ENCODE data around the gene MOSMO. TPM values are rescaled to one million over a fixed set of nuclear protein-coding genes. Genes with fewer than 3 reads are reported as not detected.

Gene MOSMO
- 1 to 10 TPM; 8.1 to 9.6 TPM for total RNA-seq

GRCh38 chr16:22007509-22008214 lies at the start of gene MOSMO:
TSS of gene MOSMO (plus strand) at chr16:22008111. CDS start at chr16:22008302, 191 bp downstream.
- POLR2A ChIA-PET, result interaction anchor here (0.5 to 1.9 kb wide), 5 partner anchors 9 to 184 kb away, joined by 3 to 6 read pairs (median 5); partner anchors contain the start of gene UQCRC2
- H3K4me1 Mint-ChIP-seq (ENCODE audit: low read depth), result peaks cover 41% of the 10 kb centered on the region

GRCh38 chr16:21959050-21959449 lies 48.9 kb upstream of the MOSMO start:
- ChIA-PET CTCF (interaction anchor here (1.7 to 2.2 kb wide), 2 partner anchors 119 to 140 kb away, joined by 8 to 9 read pairs; no protein-coding TSS in a partner anchor), POLR2A (no interaction called here)
- intact Hi-C loops (cut with micrococcal nuclease), result no loop called here
- H3K9me3 Mint-ChIP-seq, result no peaks in the 10 kb centered on the region
- H3K27ac Mint-ChIP-seq, result peak overlapping the region; percentile 28
- H3K4me1 Mint-ChIP-seq (ENCODE audit: low read depth), result peaks cover 39% of the 10 kb centered on the region
- H3K4me3 Mint-ChIP-seq, result no peak overlapping the region
- H3K27me3 Mint-ChIP-seq, result no peaks in the 10 kb centered on the region
- no peak for DNase-seq
- peaks cover 39% of the 10 kb centered on the region for H3K36me3 Mint-ChIP-seq

More at GRCh38 chr16:22007509-22008214, at the start of gene MOSMO:
- peak within 1 kb of the TSS; percentile 46 for H3K27ac Mint-ChIP-seq
- peak within 1 kb of the TSS; percentile 84 for H3K4me3 Mint-ChIP-seq
- H3K36me3 Mint-ChIP-seq, result no peaks in the 10 kb centered on the region
- DNase-seq, result peak; percentile 74
- H3K27me3 Mint-ChIP-seq, result no peaks in the 10 kb centered on the region
- intact Hi-C loops (cut with micrococcal nuclease), result loop anchor here (2.0 kb wide), 2 partner anchors 183 to 289 kb away; partner anchors contain the start of gene POLR3E
- CTCF ChIA-PET, result interaction anchor here (0.6 to 20.9 kb wide), 10 partner anchors 7 to 198 kb away, joined by 3 to 529 read pairs (median 6); partner anchors contain the start of genes EEF2K, PDZD9 and UQCRC2
- no peaks in the 10 kb centered on the region for H3K9me3 Mint-ChIP-seq

GRCh38 chr16:21962475-21962874 lies 45.4 kb upstream of the MOSMO start:
- Mint-ChIP-seq H3K36me3 (peaks cover 59% of the 10 kb centered on the region), H3K4me1 (ENCODE audit: low read depth) (peaks cover 19% of the 10 kb centered on the region), H3K27ac (no peak overlapping the region), H3K9me3 (no peaks in the 10 kb centered on the region), H3K4me3 (no peak overlapping the region), H3K27me3 (no peaks in the 10 kb centered on the region)
- intact Hi-C loops (cut with micrococcal nuclease), result no loop called here
- DNase-seq, result no peak
- ChIA-PET POLR2A (interaction anchor here (1.3 kb wide), 1 partner anchor 9 kb away, joined by 5 read pairs; the partner anchor contains the start of gene UQCRC2), CTCF (no interaction called here)

- no peak overlapping the region for H3K4me3 Mint-ChIP-seq
- H3K9me3 Mint-ChIP-seq, result no peaks in the 10 kb centered on the region
- POLR2A ChIA-PET, result no interaction called here
- intact Hi-C loops (cut with micrococcal nuclease), result no loop called here
- CTCF ChIA-PET, result interaction anchor here (2.3 kb wide), 1 partner anchor 114 kb away, joined by 7 read pairs; no protein-coding TSS in a partner anchor
- no peak overlapping the region for H3K27ac Mint-ChIP-seq
- no peak for DNase-seq
- no peaks in the 10 kb centered on the region for H3K27me3 Mint-ChIP-seq
- H3K4me1 Mint-ChIP-seq (ENCODE audit: low read depth), result peaks cover 9% of the 10 kb centered on the region
- H3K36me3 Mint-ChIP-seq, result peaks cover 56% of the 10 kb centered on the region
Measured at GRCh38 chr16:21963887-21964286, 44.0 kb upstream of the MOSMO start.

GRCh38 chr16:21964353-21964752 lies 43.6 kb upstream of the MOSMO start:
- Mint-ChIP-seq H3K36me3 (peaks cover 51% of the 10 kb centered on the region), H3K4me1 (ENCODE audit: low read depth) (peaks cover 4% of the 10 kb centered on the region)

GRCh38 chr16:21971856-21972255 lies 36.1 kb upstream of the MOSMO start:
- H3K36me3 Mint-ChIP-seq, result peaks cover 23% of the 10 kb centered on the region
- H3K4me3 Mint-ChIP-seq, result no peak overlapping the region
- H3K27ac Mint-ChIP-seq, result no peak overlapping the region
- H3K9me3 Mint-ChIP-seq, result no peaks in the 10 kb centered on the region
- no peak for DNase-seq
- intact Hi-C loops (cut with micrococcal nuclease), result no loop called here
- H3K27me3 Mint-ChIP-seq, result no peaks in the 10 kb centered on the region
- CTCF ChIA-PET, result no interaction called here
- POLR2A ChIA-PET, result no interaction called here
- H3K4me1 Mint-ChIP-seq (ENCODE audit: low read depth), result no peaks in the 10 kb centered on the region

More at GRCh38 chr16:21964353-21964752, 43.6 kb upstream of the MOSMO start:
- Mint-ChIP-seq H3K9me3 (no peaks in the 10 kb centered on the region), H3K4me3 (no peak overlapping the region), H3K27me3 (no peaks in the 10 kb centered on the region), H3K27ac (no peak overlapping the region)
- ChIA-PET CTCF (interaction anchor here (2.3 kb wide), 1 partner anchor 113 kb away, joined by 7 read pairs; no protein-coding TSS in a partner anchor), POLR2A (interaction anchor here (1.9 kb wide), 1 partner anchor 11 kb away, joined by 5 read pairs; the partner anchor contains the start of gene UQCRC2)
- intact Hi-C loops (cut with micrococcal nuclease), result no loop called here
- no peak for DNase-seq

GRCh38 chr16:21973945-21974344 lies 34.0 kb upstream of the MOSMO start:
- Mint-ChIP-seq H3K27me3 (no peaks in the 10 kb centered on the region), H3K4me1 (ENCODE audit: low read depth) (no peaks in the 10 kb centered on the region), H3K9me3 (no peaks in the 10 kb centered on the region), H3K4me3 (no peak overlapping the region), H3K36me3 (peaks cover 22% of the 10 kb centered on the region), H3K27ac (no peak overlapping the region)
- DNase-seq, result no peak
- intact Hi-C loops (cut with micrococcal nuclease), result no loop called here
- ChIA-PET CTCF (no interaction called here), POLR2A (no interaction called here)

GRCh38 chr16:21980032-21980431 lies 27.9 kb upstream of the MOSMO start:
- ChIA-PET CTCF (interaction anchor here (1.3 kb wide), 1 partner anchor 98 kb away, joined by 8 read pairs; no protein-coding TSS in a partner anchor), POLR2A (no interaction called here)
- intact Hi-C loops (cut with micrococcal nuclease), result no loop called here
- H3K36me3 Mint-ChIP-seq, result peaks cover 41% of the 10 kb centered on the region
- no peak for DNase-seq
- H3K4me1 Mint-ChIP-seq (ENCODE audit: low read depth), result no peaks in the 10 kb centered on the region
- no peak overlapping the region for H3K27ac Mint-ChIP-seq
- no peaks in the 10 kb centered on the region for H3K9me3 Mint-ChIP-seq
- no peak overlapping the region for H3K4me3 Mint-ChIP-seq
- no peaks in the 10 kb centered on the region for H3K27me3 Mint-ChIP-seq

- ChIA-PET POLR2A (no interaction called here), CTCF (interaction anchor here (1.0 to 2.3 kb wide), 3 partner anchors 97 to 206 kb away, joined by 4 to 9 read pairs (median 7); no protein-coding TSS in a partner anchor)
- Mint-ChIP-seq H3K9me3 (no peaks in the 10 kb centered on the region), H3K4me1 (ENCODE audit: low read depth) (no peaks in the 10 kb centered on the region), H3K27ac (no peak overlapping the region), H3K27me3 (no peaks in the 10 kb centered on the region), H3K36me3 (peaks cover 40% of the 10 kb centered on the region), H3K4me3 (no peak overlapping the region)
- DNase-seq, result no peak
- intact Hi-C loops (cut with micrococcal nuclease), result no loop called here
Measured at GRCh38 chr16:21982108-21982507, 25.8 kb upstream of the MOSMO start.

GRCh38 chr16:21984062-21984461 lies 23.8 kb upstream of the MOSMO start:
- intact Hi-C loops (cut with micrococcal nuclease), result no loop called here
- H3K4me1 Mint-ChIP-seq (ENCODE audit: low read depth), result no peaks in the 10 kb centered on the region

GRCh38 chr16:21985524-21985923 lies 22.4 kb upstream of the MOSMO start:
- Mint-ChIP-seq H3K4me1 (ENCODE audit: low read depth) (no peaks in the 10 kb centered on the region), H3K36me3 (peaks cover 21% of the 10 kb centered on the region), H3K9me3 (no peaks in the 10 kb centered on the region), H3K4me3 (no peak overlapping the region), H3K27ac (no peak overlapping the region), H3K27me3 (no peaks in the 10 kb centered on the region)
- DNase-seq, result no peak
- ChIA-PET CTCF (no interaction called here), POLR2A (no interaction called here)
- intact Hi-C loops (cut with micrococcal nuclease), result no loop called here

More at GRCh38 chr16:21984062-21984461, 23.8 kb upstream of the MOSMO start:
- peaks cover 33% of the 10 kb centered on the region for H3K36me3 Mint-ChIP-seq
- CTCF ChIA-PET, result interaction anchor here (0.6 to 1.2 kb wide), 2 partner anchors 94 kb away, joined by 3 read pairs; no protein-coding TSS in a partner anchor
- no peak overlapping the region for H3K27ac Mint-ChIP-seq
- POLR2A ChIA-PET, result no interaction called here
- no peaks in the 10 kb centered on the region for H3K9me3 Mint-ChIP-seq
- H3K27me3 Mint-ChIP-seq, result no peaks in the 10 kb centered on the region
- H3K4me3 Mint-ChIP-seq, result no peak overlapping the region
- DNase-seq, result no peak

GRCh38 chr16:21986692-21987246 lies 21.1 kb upstream of the MOSMO start:
- no peak overlapping the region for H3K4me3 Mint-ChIP-seq
- DNase-seq, result no peak
- H3K27me3 Mint-ChIP-seq, result no peaks in the 10 kb centered on the region
- peaks cover 5% of the 10 kb centered on the region for H3K4me1 Mint-ChIP-seq (ENCODE audit: low read depth)
- intact Hi-C loops (cut with micrococcal nuclease), result no loop called here
- CTCF ChIA-PET, result interaction anchor here (0.9 kb wide), 1 partner anchor 85 kb away, joined by 3 read pairs; no protein-coding TSS in a partner anchor
- no peaks in the 10 kb centered on the region for H3K9me3 Mint-ChIP-seq
- no peak overlapping the region for H3K27ac Mint-ChIP-seq
- H3K36me3 Mint-ChIP-seq, result peaks cover 16% of the 10 kb centered on the region
- POLR2A ChIA-PET, result no interaction called here

All from activated CD4-positive, alpha-beta memory T cell treated with anti-CD3 and anti-CD28 coated beads for 36 hours (primary cell).